ENCODE measurements around the gene OR10A6. TPM values are rescaled to one million over a fixed set of nuclear protein-coding genes. Genes with fewer than 3 reads are reported as not detected.

The OR10A6 gene
- total and polyA plus RNA-seq, 2 experiments from 2014 or later = 0.23 TPM; not detected in 1

DNA sequence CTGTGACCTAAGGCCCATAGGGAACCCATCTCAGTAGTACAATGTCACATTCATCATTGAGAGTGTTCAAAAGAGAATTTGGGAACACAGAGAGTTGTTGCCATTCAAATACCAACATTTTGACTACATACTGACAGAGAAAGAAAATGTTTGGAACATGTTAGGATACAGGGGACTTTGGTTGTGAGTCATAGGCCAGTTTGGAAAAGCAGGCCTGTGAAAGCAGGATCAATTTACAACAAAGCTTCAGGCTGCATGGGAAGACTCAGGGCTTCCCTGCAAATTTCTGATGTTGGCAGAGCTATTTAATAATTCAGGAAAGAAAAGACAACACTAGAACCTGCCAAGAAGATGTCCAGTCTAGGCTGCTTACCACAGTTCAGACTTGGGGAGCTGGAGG, 33.8 kb upstream of the OR10A6 start:
- no peak overlapping the region for H2AFZ ChIP-seq
- Mint-ChIP-seq H3K4me3 (no peak overlapping the region), H3K36me3 (ENCODE audit: low read depth) (peaks cover 10% of the 10 kb centered on the region; the same call in 1 of the 3 replicates), H3K9me3 (peaks cover 7% of the 10 kb centered on the region), H3K27me3 (ENCODE audit: insufficient read depth, low read depth, poor library complexity) (peaks cover 6% of the 10 kb centered on the region), H3K27ac (no peak overlapping the region), H3K4me1 (peaks cover 33% of the 10 kb centered on the region)
- ATAC-seq (no peak), DNase-seq (ENCODE audit: low spot score) (no peak)
- TF ChIP-seq REST (IDR thresholded peaks at IDR 0.05; ENCODE audit: unreplicated experiment) (no peak), EZH2phosphoT487 (IDR thresholded peaks at IDR 0.05; ENCODE audit: unreplicated experiment) (no peak), NANOG (IDR thresholded peaks at IDR 0.05; ENCODE audit: borderline replicate concordance) (no peak), STAT1 (IDR thresholded peaks at IDR 0.05; ENCODE audit: unreplicated experiment) (no peak), POLR2AphosphoS5 (IDR thresholded peaks at IDR 0.05; ENCODE audit: low read depth) (no peak), ETS1 (IDR thresholded peaks at IDR 0.05) (no peak), ZNF331 (CRISPR knock-in tag; IDR thresholded peaks at IDR 0.05; ENCODE audit: low read depth) (no peak), JUNB (IDR thresholded peaks at IDR 0.05; ENCODE audit: unreplicated experiment) (no peak), ZNF114 (CRISPR knock-in tag; IDR thresholded peaks at IDR 0.05) (no peak), EZH2 (IDR thresholded peaks at IDR 0.05; ENCODE audit: low read depth, unreplicated experiment) (no peak), CTCF (conservative IDR thresholded peaks at IDR 0.05; ENCODE audit: low read depth in 2 of 2) (no peak), CREB1 (CRISPR knock-in tag; IDR thresholded peaks at IDR 0.05; ENCODE audit: low read depth) (no peak)
- TF ChIP-seq, protein P1, sequence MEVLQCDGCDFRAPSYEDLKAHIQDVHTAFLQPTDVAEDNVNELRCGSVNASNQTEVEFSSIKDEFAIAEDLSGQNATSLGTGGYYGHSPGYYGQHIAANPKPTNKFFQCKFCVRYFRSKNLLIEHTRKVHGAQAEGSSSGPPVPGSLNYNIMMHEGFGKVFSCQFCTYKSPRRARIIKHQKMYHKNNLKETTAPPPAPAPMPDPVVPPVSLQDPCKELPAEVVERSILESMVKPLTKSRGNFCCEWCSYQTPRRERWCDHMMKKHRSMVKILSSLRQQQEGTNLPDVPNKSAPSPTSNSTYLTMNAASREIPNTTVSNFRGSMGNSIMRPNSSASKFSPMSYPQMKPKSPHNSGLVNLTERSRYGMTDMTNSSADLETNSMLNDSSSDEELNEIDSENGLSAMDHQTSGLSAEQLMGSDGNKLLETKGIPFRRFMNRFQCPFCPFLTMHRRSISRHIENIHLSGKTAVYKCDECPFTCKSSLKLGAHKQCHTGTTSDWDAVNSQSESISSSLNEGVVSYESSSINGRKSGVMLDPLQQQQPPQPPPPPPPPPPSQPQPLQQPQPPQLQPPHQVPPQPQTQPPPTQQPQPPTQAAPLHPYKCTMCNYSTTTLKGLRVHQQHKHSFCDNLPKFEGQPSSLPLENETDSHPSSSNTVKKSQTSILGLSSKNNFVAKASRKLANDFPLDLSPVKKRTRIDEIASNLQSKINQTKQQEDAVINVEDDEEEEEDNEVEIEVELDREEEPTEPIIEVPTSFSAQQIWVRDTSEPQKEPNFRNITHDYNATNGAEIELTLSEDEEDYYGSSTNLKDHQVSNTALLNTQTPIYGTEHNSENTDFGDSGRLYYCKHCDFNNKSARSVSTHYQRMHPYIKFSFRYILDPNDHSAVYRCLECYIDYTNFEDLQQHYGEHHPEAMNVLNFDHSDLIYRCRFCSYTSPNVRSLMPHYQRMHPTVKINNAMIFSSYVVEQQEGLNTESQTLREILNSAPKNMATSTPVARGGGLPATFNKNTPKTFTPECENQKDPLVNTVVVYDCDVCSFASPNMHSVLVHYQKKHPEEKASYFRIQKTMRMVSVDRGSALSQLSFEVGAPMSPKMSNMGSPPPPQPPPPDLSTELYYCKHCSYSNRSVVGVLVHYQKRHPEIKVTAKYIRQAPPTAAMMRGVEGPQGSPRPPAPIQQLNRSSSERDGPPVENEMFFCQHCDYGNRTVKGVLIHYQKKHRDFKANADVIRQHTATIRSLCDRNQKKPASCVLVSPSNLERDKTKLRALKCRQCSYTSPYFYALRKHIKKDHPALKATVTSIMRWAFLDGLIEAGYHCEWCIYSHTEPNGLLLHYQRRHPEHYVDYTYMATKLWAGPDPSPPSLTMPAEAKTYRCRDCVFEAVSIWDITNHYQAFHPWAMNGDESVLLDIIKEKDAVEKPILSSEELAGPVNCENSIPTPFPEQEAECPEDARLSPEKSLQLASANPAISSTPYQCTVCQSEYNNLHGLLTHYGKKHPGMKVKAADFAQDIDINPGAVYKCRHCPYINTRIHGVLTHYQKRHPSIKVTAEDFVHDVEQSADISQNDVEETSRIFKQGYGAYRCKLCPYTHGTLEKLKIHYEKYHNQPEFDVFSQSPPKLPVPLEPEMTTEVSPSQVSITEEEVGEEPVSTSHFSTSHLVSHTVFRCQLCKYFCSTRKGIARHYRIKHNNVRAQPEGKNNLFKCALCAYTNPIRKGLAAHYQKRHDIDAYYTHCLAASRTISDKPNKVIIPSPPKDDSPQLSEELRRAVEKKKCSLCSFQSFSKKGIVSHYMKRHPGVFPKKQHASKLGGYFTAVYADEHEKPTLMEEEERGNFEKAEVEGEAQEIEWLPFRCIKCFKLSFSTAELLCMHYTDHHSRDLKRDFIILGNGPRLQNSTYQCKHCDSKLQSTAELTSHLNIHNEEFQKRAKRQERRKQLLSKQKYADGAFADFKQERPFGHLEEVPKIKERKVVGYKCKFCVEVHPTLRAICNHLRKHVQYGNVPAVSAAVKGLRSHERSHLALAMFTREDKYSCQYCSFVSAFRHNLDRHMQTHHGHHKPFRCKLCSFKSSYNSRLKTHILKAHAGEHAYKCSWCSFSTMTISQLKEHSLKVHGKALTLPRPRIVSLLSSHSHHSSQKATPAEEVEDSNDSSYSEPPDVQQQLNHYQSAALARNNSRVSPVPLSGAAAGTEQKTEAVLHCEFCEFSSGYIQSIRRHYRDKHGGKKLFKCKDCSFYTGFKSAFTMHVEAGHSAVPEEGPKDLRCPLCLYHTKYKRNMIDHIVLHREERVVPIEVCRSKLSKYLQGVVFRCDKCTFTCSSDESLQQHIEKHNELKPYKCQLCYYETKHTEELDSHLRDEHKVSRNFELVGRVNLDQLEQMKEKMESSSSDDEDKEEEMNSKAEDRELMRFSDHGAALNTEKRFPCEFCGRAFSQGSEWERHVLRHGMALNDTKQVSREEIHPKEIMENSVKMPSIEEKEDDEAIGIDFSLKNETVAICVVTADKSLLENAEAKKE (CRISPR knock-in tag; IDR thresholded peaks at IDR 0.05) = no peak
- no peak overlapping the region for H3K27ac ChIP-seq (ENCODE audit: low read depth)
- H4K20me1 ChIP-seq (replicated peaks; ENCODE audit: insufficient read depth) = no peaks in the 10 kb centered on the region
- no peak overlapping the region for H3K4me2 ChIP-seq
- no peaks in the 10 kb centered on the region; the same call in 1 of the 2 replicates for H3F3A ChIP-seq (replicated peaks; ENCODE audit: low read depth)
- H3K79me2 ChIP-seq (replicated peaks; ENCODE audit: insufficient read depth) = peaks cover 17% of the 10 kb centered on the region
- peaks cover 32% of the 10 kb centered on the region for H3K4me1 ChIP-seq (ENCODE audit: insufficient read depth)
- H3K36me3 ChIP-seq (ENCODE audit: insufficient read depth) = no peaks in the 10 kb centered on the region
- H3K27me3 ChIP-seq (ENCODE audit: insufficient read depth) = no peaks in the 10 kb centered on the region
- peaks cover 8% of the 10 kb centered on the region for H3K9me2 ChIP-seq (ENCODE audit: insufficient read depth)
- H3K4me3 ChIP-seq = no peak overlapping the region
